ENCODE data around the gene EVX2.
A peak's percentile ranks its signal among the peaks of the same experiment; 100 is the strongest.

The EVX2 gene

DNA sequence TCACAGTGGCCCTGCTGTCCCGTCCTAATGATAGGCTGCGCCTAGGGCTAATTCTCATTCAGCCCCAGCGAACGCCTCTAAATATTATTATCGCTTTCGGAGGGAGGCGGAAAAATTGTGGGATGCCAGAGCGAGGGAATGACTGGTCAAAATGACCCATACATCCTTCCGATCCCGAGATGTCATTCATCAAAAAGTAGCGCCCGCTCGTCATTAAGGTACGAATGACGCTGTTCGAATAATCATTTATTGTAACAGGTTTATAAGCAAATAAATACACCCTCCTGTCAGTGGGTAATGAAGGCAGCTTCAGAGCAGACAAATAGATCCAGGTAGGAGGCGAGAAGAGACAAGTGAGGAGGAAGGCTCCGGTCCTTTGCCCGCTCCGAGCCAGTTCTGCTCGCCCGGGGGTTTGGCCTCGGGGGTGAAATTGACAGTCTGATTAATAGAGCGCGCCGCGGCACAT is at the start of gene EVX2:
Gene EVX2, minus strand, starts transcription at position 167 of the 466 bp plus-strand sequence. CDS start 186 bp downstream, outside the sequence.
- Histone ChIP-seq H3K36me3 (ENCODE audit: control insufficient read depth in 1 of 2, insufficient read depth in 2 of 2, low read length in 2 of 2) (no peaks in the 10 kb centered on the region), H3K9me3 (ENCODE audit: control insufficient read depth in 1 of 2, low read length in 2 of 2) (peaks cover 0 to 2% of the 10 kb centered on the region in 2 donors), H3K4me3 (ENCODE audit: low read depth in 1 of 2, low read length in 2 of 2) (no peak within 1 kb of the TSS), H3K27me3 (ENCODE audit: control insufficient read depth in 1 of 2, insufficient read depth in 2 of 2, low read length in 2 of 2) (peaks cover 92 to 93% of the 10 kb centered on the region in 2 donors), H3K27ac (ENCODE audit: low read depth, low read length) (no peak within 1 kb of the TSS), H3K4me1 (ENCODE audit: control insufficient read depth in 1 of 2, insufficient read depth in 2 of 2, low read length in 2 of 2) (peaks cover 23 to 24% of the 10 kb centered on the region in 2 donors), H3K9ac (ENCODE audit: low read depth in 1 of 2, low read length in 2 of 2) (no peak within 1 kb of the TSS)

- H3K9ac ChIP-seq (ENCODE audit: low read depth in 1 of 2, low read length in 2 of 2): no peak overlapping the region
- peaks cover 82 to 89% of the 10 kb centered on the region in 2 donors for H3K27me3 ChIP-seq (ENCODE audit: control insufficient read depth in 1 of 2, insufficient read depth in 2 of 2, low read length in 2 of 2)
- H3K36me3 ChIP-seq (ENCODE audit: control insufficient read depth in 1 of 2, insufficient read depth in 2 of 2, low read length in 2 of 2): no peaks in the 10 kb centered on the region
- no peak overlapping the region for H3K4me3 ChIP-seq (ENCODE audit: low read depth in 1 of 2, low read length in 2 of 2)
- H3K9me3 ChIP-seq (ENCODE audit: control insufficient read depth in 1 of 2, low read length in 2 of 2): no peaks in the 10 kb centered on the region
- peaks cover 0 to 9% of the 10 kb centered on the region in 2 donors for H3K4me1 ChIP-seq (ENCODE audit: control insufficient read depth in 1 of 2, insufficient read depth in 2 of 2, low read length in 2 of 2)
- H3K27ac ChIP-seq (ENCODE audit: low read depth, low read length): no peak overlapping the region
These were observed 49.6 kb upstream of the EVX2 start for GRCh38 chr2:176133389-176133788.

GRCh38 chr2:176132205-176133171 is 48.7 kb upstream of the EVX2 start:
- peaks cover 82 to 90% of the 10 kb centered on the region in 2 donors for H3K27me3 ChIP-seq (ENCODE audit: control insufficient read depth in 1 of 2, insufficient read depth in 2 of 2, low read length in 2 of 2)
- H3K4me3 ChIP-seq (ENCODE audit: low read depth in 1 of 2, low read length in 2 of 2): peak overlapping the region; percentile 23 to 57
- H3K36me3 ChIP-seq (ENCODE audit: control insufficient read depth in 1 of 2, insufficient read depth in 2 of 2, low read length in 2 of 2): no peaks in the 10 kb centered on the region
- no peaks in the 10 kb centered on the region for H3K9me3 ChIP-seq (ENCODE audit: control insufficient read depth in 1 of 2, low read length in 2 of 2)
- H3K27ac ChIP-seq (ENCODE audit: low read depth, low read length): no peak overlapping the region
- H3K4me1 ChIP-seq (ENCODE audit: control insufficient read depth in 1 of 2, insufficient read depth in 2 of 2, low read length in 2 of 2): peaks cover 0 to 9% of the 10 kb centered on the region in 2 donors
- no peak overlapping the region for H3K9ac ChIP-seq (ENCODE audit: low read depth in 1 of 2, low read length in 2 of 2)

GRCh38 chr2:176131848-176132158 is 48.0 kb upstream of the EVX2 start:
- H3K36me3 ChIP-seq (ENCODE audit: control insufficient read depth in 1 of 2, insufficient read depth in 2 of 2, low read length in 2 of 2): no peaks in the 10 kb centered on the region
- no peak overlapping the region for H3K9ac ChIP-seq (ENCODE audit: low read depth in 1 of 2, low read length in 2 of 2)
- H3K27ac ChIP-seq (ENCODE audit: low read depth, low read length): no peak overlapping the region
- peaks cover 80 to 89% of the 10 kb centered on the region in 2 donors for H3K27me3 ChIP-seq (ENCODE audit: control insufficient read depth in 1 of 2, insufficient read depth in 2 of 2, low read length in 2 of 2)
- H3K4me1 ChIP-seq (ENCODE audit: control insufficient read depth in 1 of 2, insufficient read depth in 2 of 2, low read length in 2 of 2): peaks cover 0 to 6% of the 10 kb centered on the region in 2 donors
- no peak overlapping the region for H3K4me3 ChIP-seq (ENCODE audit: low read depth in 1 of 2, low read length in 2 of 2)
- H3K9me3 ChIP-seq (ENCODE audit: control insufficient read depth in 1 of 2, low read length in 2 of 2): no peaks in the 10 kb centered on the region

DNA sequence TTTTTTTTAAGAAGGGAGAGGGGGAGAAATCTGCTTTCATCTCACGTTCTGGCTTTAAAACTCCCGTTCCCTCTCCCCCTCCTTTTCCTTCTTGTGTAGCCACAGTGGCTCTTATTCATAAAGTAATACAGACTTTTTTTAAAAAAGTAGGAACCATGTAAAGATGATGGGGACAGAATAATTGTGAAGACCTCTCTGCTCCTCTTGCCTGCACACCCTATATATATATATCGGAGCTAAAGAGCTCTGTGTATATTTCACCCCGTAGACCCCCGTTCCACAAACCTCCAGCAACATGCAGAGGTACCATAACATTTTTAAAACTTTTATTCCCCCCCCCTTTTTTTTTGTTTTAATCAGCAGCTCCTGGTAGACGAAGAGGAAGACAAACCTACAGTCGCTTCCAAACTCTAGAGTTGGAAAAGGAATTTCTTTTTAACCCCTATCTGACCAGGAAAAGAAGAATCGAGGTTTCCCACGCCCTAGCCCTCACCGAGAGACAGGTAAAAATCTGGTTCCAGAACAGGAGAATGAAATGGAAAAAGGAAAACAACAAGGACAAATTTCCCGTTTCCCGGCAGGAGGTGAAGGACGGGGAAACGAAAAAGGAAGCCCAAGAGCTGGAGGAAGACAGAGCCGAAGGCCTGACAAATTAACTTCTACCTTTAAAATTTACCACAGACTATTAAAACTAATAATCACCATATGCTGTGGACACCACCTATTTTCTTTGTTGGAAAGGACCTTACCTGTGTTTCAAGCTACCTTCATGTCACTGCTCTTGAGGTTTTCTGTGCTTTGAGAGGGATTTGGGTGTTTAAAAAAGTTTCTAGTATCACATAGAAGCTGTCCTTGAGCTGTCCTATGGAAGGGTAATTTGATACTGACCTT is 47.4 kb upstream of the EVX2 start:
- Histone ChIP-seq H3K4me1 (ENCODE audit: control insufficient read depth in 1 of 2, insufficient read depth in 2 of 2, low read length in 2 of 2) (peaks cover 0 to 5% of the 10 kb centered on the region in 2 donors), H3K27ac (ENCODE audit: low read depth, low read length) (no peak overlapping the region), H3K9ac (ENCODE audit: low read depth in 1 of 2, low read length in 2 of 2) (no peak overlapping the region), H3K36me3 (ENCODE audit: control insufficient read depth in 1 of 2, insufficient read depth in 2 of 2, low read length in 2 of 2) (no peaks in the 10 kb centered on the region), H3K27me3 (ENCODE audit: control insufficient read depth in 1 of 2, insufficient read depth in 2 of 2, low read length in 2 of 2) (peaks cover 79 to 88% of the 10 kb centered on the region in 2 donors), H3K9me3 (ENCODE audit: control insufficient read depth in 1 of 2, low read length in 2 of 2) (no peaks in the 10 kb centered on the region), H3K4me3 (ENCODE audit: low read depth in 1 of 2, low read length in 2 of 2) (no peak overlapping the region)

GRCh38 chr2:176130147-176130956 is 46.6 kb upstream of the EVX2 start:
- Histone ChIP-seq H3K9me3 (ENCODE audit: control insufficient read depth in 1 of 2, low read length in 2 of 2) (no peaks in the 10 kb centered on the region), H3K4me3 (ENCODE audit: low read depth in 1 of 2, low read length in 2 of 2) (no peak overlapping the region), H3K27me3 (ENCODE audit: control insufficient read depth in 1 of 2, insufficient read depth in 2 of 2, low read length in 2 of 2) (peaks cover 79 to 88% of the 10 kb centered on the region in 2 donors), H3K27ac (ENCODE audit: low read depth, low read length) (no peak overlapping the region), H3K36me3 (ENCODE audit: control insufficient read depth in 1 of 2, insufficient read depth in 2 of 2, low read length in 2 of 2) (no peaks in the 10 kb centered on the region), H3K9ac (ENCODE audit: low read depth in 1 of 2, low read length in 2 of 2) (no peak overlapping the region), H3K4me1 (ENCODE audit: control insufficient read depth in 1 of 2, insufficient read depth in 2 of 2, low read length in 2 of 2) (no peaks in the 10 kb centered on the region)

- Histone ChIP-seq H3K27ac (ENCODE audit: low read depth, low read length) (peak overlapping the region; percentile 67), H3K4me3 (ENCODE audit: low read depth in 1 of 2, low read length in 2 of 2) (no peak overlapping the region), H3K9me3 (ENCODE audit: control insufficient read depth in 1 of 2, low read length in 2 of 2) (no peaks in the 10 kb centered on the region), H3K4me1 (ENCODE audit: control insufficient read depth in 1 of 2, insufficient read depth in 2 of 2, low read length in 2 of 2) (no peaks in the 10 kb centered on the region), H3K36me3 (ENCODE audit: control insufficient read depth in 1 of 2, insufficient read depth in 2 of 2, low read length in 2 of 2) (no peaks in the 10 kb centered on the region), H3K9ac (ENCODE audit: low read depth in 1 of 2, low read length in 2 of 2) (no peak overlapping the region), H3K27me3 (ENCODE audit: control insufficient read depth in 1 of 2, insufficient read depth in 2 of 2, low read length in 2 of 2) (peaks cover 79 to 88% of the 10 kb centered on the region in 2 donors)
These were observed 46.0 kb upstream of the EVX2 start for GRCh38 chr2:176129813-176130146.

DNA sequence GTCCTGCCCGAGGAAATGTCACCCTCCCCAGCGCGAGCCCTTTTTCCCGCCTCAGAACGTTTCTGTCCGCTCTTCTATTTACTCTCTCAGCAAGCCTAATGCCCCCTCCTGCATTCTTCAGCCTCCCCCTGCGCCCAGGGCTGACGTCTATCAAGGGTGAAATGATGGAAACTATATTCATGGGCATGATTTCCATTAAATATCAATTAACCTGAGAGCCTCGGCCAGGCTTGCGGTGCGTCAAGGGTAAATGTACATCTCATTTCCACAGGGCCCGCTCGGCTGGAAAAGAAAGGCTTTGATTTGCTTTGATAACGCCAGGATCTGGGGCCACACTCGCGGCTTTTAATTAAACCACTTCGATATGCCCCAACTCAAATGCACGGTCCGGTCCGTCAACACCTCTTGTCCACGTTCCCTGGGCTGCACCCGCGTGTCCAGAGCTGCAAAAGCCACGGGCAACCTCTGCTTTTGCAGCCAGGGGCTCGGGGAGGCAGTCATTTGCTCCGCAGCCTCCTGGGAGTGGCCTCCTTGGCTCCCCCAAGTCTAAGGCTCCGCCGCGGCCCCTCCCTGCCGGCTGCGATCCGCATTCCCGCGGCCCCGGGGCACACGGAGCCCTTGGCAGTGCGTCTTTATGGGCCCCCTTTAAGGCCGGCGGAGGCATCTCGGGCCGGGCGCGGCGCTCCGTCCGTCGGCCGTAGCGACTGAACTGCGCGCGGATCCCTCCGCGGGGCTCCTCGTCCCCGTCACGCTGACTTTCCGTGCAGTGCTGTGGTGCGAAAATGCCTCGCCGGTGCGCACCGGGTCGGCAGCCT is 45.4 kb upstream of the EVX2 start, which contains the start of gene HOXD8:
Gene HOXD8, plus strand, starts transcription at position 724 of the 815 bp plus-strand sequence. CDS start 662 bp downstream, outside the sequence.
- Histone ChIP-seq H3K36me3 (ENCODE audit: control insufficient read depth in 1 of 2, insufficient read depth in 2 of 2, low read length in 2 of 2) (no peaks in the 10 kb centered on the region), H3K9me3 (ENCODE audit: control insufficient read depth in 1 of 2, low read length in 2 of 2) (no peaks in the 10 kb centered on the region), H3K4me3 (ENCODE audit: low read depth in 1 of 2, low read length in 2 of 2) (peak within 1 kb of the TSS; percentile 11 to 28), H3K9ac (ENCODE audit: low read depth in 1 of 2, low read length in 2 of 2) (no peak within 1 kb of the TSS), H3K4me1 (ENCODE audit: control insufficient read depth in 1 of 2, insufficient read depth in 2 of 2, low read length in 2 of 2) (no peaks in the 10 kb centered on the region), H3K27me3 (ENCODE audit: control insufficient read depth in 1 of 2, insufficient read depth in 2 of 2, low read length in 2 of 2) (peaks cover 81 to 88% of the 10 kb centered on the region in 2 donors), H3K27ac (ENCODE audit: low read depth, low read length) (peak within 1 kb of the TSS; percentile 67)
